ENCODE data around the gene EVC. TPM values are rescaled to one million over a fixed set of nuclear protein-coding genes. Genes with fewer than 3 reads are reported as not detected.

The EVC gene
- total and polyA plus RNA-seq, 2 of the 8 experiments (the other 6 are each of a cell fraction or from before 2014, with no cell fraction given), result 2.6 to 9.8 TPM

GRCh38 chr4:5750052-5750945 is 39.3 kb downstream of the EVC start (continued):
- TF ChIP-seq SIN3A (conservative IDR thresholded peaks at IDR 0.05 in 1 of 2, IDR thresholded peaks at IDR 0.05 in 1 of 2; ENCODE audit: low read depth in 1 of 2, low read length in 2 of 2), result no peak
- no peak for TF ChIP-seq KDM4A (IDR thresholded peaks at IDR 0.05; ENCODE audit: low read depth, low read length, severe bottlenecking)
- TF ChIP-seq CHD1 (IDR thresholded peaks at IDR 0.05; ENCODE audit: low read depth, low read length), result no peak
- TF ChIP-seq ZNF274 (IDR thresholded peaks at IDR 0.05; ENCODE audit: borderline replicate concordance, extremely low read depth, low read length), result no peak
- TF ChIP-seq SUZ12 (IDR thresholded peaks at IDR 0.05; ENCODE audit: low read length), result no peak

Data from H1 (cell line).